ENCODE data around the gene NUDT21.

DNA sequence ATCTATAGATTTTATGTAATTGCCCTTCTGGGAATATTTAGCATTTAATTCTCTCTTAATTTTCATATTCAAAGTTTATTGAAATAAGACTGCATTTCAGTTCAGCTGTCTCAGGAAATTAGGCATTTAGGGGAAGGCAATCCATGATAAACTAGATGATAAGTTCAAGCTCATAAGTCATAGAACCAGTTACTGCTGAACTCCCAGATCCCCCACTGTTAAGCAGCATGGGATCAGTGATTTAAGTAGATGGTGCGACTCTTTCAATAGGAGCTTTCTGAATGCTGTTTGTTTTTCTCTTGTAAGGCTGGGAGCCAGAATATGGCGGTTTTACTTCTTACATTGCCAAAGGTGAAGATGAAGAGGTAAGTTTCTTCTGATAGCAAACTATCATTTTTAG, 24.1 kb upstream of the NUDT21 start:
- TF ChIP-seq, protein P1, sequence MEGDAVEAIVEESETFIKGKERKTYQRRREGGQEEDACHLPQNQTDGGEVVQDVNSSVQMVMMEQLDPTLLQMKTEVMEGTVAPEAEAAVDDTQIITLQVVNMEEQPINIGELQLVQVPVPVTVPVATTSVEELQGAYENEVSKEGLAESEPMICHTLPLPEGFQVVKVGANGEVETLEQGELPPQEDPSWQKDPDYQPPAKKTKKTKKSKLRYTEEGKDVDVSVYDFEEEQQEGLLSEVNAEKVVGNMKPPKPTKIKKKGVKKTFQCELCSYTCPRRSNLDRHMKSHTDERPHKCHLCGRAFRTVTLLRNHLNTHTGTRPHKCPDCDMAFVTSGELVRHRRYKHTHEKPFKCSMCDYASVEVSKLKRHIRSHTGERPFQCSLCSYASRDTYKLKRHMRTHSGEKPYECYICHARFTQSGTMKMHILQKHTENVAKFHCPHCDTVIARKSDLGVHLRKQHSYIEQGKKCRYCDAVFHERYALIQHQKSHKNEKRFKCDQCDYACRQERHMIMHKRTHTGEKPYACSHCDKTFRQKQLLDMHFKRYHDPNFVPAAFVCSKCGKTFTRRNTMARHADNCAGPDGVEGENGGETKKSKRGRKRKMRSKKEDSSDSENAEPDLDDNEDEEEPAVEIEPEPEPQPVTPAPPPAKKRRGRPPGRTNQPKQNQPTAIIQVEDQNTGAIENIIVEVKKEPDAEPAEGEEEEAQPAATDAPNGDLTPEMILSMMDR (conservative IDR thresholded peaks at IDR 0.05; ENCODE audit: low read depth, low read length): no peak
- TF ChIP-seq EZH2 (IDR thresholded peaks at IDR 0.05; ENCODE audit: low read length, unreplicated experiment): no peak
- no peak for TF ChIP-seq EZH2phosphoT487 (IDR thresholded peaks at IDR 0.05; ENCODE audit: borderline replicate concordance, low read length)

All from PC-3 (cell line).